HG03097 (cell line): ENCODE data around the gene FAM83F.
"Not testable (repeated sequence)": the region's sequence is repeated elsewhere in the genome, so short reads cannot be mapped to it uniquely, and the experiment has no call there.

Source experiments
- ATAC-seq: cut with Tn5 transposase; IDR thresholded peaks from one replicate; pipeline ENCODE4 v1.9.1; 2021; ENCODE audit not compliant: unreplicated experiment, low FRiP score

Gene FAM83F

GRCh38 chr22:39992088-39992826 is 2.5 kb upstream of the FAM83F start:
- ATAC-seq: no peak

- not testable (repeated sequence) for ATAC-seq
Observed at GRCh38 chr22:39992894-39993293, 1.9 kb upstream of the FAM83F start.

- ATAC-seq: no peak
Observed at GRCh38 chr22:39994041-39994565, 651 bp upstream of the FAM83F start.

- ATAC-seq: no peak
Observed at GRCh38 chr22:39995393-39996252, 869 bp downstream of the FAM83F start.

DNA sequence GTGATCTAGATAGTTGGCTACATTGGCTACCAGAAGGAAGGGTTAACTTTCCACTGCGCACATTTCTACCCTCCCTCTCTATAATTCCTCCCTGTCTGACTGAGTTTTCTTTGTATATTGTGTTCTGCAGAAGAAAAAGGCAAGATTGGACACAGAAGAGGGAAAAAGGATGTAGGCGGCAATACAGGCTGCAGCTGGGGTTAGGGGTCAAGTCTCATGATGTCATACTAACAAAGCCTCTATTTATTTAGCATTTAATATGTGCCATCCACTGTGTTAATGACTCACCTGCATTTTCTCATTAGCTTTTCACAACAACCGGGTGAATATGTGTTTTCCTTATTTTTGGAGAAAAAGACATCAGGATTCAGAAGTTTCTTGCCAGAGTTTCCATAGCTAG is 2.0 kb downstream of the FAM83F start:
- no peak for ATAC-seq

DNA sequence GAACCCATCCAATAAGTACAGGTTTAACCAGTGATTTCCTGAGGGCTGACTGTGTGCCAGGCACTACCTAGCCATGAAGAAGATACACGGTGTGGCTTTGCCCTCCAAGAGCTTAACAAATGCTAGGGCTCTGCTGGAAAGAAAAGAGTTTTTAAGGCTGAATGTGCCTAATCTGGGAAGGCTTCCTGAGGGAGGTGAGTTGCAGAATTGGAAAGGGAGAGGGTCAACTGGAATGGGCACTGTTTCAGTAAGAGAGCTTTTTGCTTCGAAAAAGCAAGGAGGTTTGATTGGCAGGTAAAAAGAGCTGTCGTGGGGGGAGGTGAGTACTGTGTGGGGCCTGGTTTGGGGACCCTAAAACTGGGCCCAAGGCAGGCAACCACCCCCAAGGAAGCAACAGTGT is 2.7 kb downstream of the FAM83F start:
- ATAC-seq: no peak

DNA sequence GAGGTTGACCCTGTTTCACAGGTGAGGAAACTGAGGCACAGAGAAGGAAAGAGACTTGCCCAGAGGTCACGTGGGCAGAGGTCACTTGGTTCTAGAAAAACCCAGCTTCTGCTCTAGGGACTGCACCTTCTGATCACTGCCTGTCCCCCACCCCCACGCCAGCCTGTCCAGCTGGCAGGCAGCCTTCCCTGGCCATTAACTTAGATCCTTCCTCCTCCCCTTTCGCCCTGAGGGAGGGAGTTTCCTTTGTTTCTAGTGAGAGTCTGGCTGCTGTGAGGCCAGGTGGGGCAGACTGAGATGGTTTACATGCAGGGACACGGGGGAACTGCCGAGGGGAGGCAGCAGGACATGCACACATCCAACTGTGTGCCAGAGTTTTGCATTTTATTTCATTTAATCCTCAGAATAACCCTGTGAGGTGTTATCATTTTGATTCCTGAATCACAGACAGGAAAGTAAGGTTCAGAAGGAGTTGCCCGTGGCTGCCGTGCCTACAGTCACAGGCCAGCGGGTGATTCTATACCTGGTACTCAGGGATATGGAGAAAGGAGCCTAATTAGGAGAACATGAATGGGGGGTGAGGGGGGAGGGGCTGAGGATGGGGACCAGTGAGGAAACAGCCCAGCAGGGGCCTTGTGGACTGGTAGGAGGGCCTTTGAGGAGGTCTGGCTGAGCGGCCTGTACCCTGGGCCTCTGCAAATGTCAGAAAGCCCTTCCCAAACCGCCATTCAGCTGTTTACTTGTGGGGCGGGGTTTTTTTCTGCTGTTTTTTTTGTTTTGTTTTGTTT is 3.4 kb downstream of the FAM83F start:
- ATAC-seq: no peak

- no peak for ATAC-seq
Observed at GRCh38 chr22:39999144-39999757, 4.5 kb downstream of the FAM83F start.

- no peak for ATAC-seq
Observed at GRCh38 chr22:40000171-40000570, 5.4 kb downstream of the FAM83F start.

GRCh38 chr22:40001106-40001505 is 6.4 kb downstream of the FAM83F start:
- no peak for ATAC-seq

GRCh38 chr22:40001800-40002577 is 7.2 kb downstream of the FAM83F start:
- ATAC-seq: no peak

GRCh38 chr22:40002935-40003715 is 8.4 kb downstream of the FAM83F start:
- ATAC-seq: no peak

DNA sequence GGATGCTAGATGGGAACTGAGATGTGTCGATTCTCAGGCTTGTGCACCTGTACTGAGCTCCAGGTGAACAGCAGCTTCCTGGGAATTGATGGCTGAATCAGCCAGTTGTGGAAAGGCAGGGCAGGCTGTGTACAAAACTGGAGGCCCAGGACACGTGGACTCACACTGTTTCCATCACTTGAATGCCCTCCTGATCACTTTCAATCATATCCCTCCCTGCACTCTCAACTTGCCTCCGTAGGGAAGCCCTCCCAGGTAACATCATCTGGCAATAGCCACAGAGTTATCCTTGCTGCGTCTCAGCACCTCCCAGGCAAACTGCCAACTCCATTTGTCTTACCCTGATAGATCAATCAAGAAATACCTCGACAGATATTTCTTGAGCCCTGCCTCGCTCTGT is 10.1 kb downstream of the FAM83F start:
- ATAC-seq: no peak

DNA sequence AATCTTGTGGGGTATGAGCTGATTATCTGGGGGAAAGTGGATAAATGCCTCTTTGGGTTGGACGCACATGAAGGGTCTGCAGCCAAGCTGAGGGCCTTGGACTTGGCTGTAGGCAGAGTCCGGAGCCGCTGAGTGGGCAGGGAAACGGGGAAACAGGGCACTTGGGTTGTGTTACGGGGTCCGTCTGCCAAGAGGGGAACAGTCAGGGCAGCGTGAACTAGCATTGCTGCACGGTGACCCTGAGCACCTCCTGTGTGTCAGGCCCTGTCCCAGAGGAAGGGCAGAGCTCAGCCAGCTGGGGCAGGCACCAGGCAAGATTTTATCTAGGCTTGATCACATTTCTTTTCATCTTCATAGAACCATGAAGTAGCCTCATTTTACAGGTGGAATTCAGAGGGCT is 11.9 kb downstream of the FAM83F start:
- no peak for ATAC-seq

GRCh38 chr22:40007853-40008710 is 13.3 kb downstream of the FAM83F start:
- ATAC-seq: no peak

- no peak for ATAC-seq
Observed at GRCh38 chr22:40008726-40009291, 14.1 kb downstream of the FAM83F start.

DNA sequence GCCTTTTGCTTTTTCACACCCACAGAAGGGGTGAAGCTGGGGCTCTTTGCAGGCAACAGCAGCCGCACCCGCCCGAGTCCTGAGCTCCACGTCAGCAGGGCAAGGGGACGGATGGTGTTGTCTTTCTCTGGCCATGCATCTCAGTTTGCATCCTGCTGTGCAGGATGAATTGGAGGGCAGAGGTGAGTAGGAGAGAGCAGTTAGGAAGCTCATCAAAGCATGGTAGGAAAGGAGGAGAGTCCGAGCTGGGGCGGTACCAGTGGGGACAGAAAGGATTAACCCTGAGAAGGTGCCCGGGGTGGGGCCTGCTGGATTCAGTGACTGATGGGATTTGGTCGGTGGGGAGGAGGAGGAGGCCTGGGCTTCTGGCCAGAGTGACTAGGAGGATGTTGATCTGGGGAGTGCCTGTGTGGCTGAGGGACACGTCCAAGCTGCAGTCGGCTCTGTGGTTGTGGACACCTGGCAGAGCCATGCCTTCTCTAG is 14.6 kb downstream of the FAM83F start:
- no peak for ATAC-seq
